Cardiac muscle cell (in vitro differentiated cells and primary cell): ENCODE measurements around the gene ISOC2. TPM values are rescaled to one million over a fixed set of nuclear protein-coding genes. Genes with fewer than 3 reads are reported as not detected.

Experiments
- DNase-seq, 2 donors: peaks; one replicate each; pipeline versions ENCODE4 v3.0.0 to v3.0.0-alpha.2; 2010 to 2017; ENCODE audit warnings: low read depth in 1 of 2, low spot score in 1 of 2
- H3K27ac ChIP-seq: fragments of 200-600 bp; sonication (generic); 2 replicates; pipeline ENCODE4 v1.5.1; 2016
- H3K27me3 ChIP-seq: fragments of 200-600 bp; sonication (generic); 2 replicates; pipeline ENCODE4 v1.6.0; 2016; ENCODE audit warnings: control low read depth
- H3K36me3 ChIP-seq: fragments of 200-600 bp; sonication (generic); 2 replicates; pipeline ENCODE4 v1.5.1; 2016; ENCODE audit warnings: control low read depth
- H3K4me1 ChIP-seq: fragments of 200-600 bp; sonication (generic); 2 replicates; pipeline ENCODE4 v1.8.1; 2017; ENCODE audit warnings: low read depth, mild to moderate bottlenecking, mixed run types
- H3K4me3 ChIP-seq: fragments of 200-600 bp; sonication (generic); 2 replicates; pipeline ENCODE4 v1.5.1; 2016; ENCODE audit warnings: mild to moderate bottlenecking
- H3K9me3 ChIP-seq: fragments of 200-600 bp; sonication (generic); 2 replicates; pipeline ENCODE4 v1.5.1; 2017; ENCODE audit warnings: low read depth, mild to moderate bottlenecking, control low read depth
- polyA plus RNA-seq: library from polyadenylated mRNA; unstranded; fragments of >200 nt; fragmentation: Nextera tagmentation; extraction: Ambion mirVana; gene quantifications from 2 replicates; pipeline ENCODE4 v1.2.1, GENCODE V29; 2016
- total RNA-seq: library from RNA; depleted of rRNA; stranded (reverse); fragments of >200 nt; gene quantifications from 2 replicates; pipeline ENCODE4 v1.2.3, GENCODE V29; 2016
- TF ChIP-seq, protein P1 (sequence below): IDR thresholded peaks from 2 replicates; pipeline ENCODE4 v1.5.1; 2012; ENCODE audit warnings: low read depth, mild to moderate bottlenecking, low read length

Gene ISOC2
- total and polyA plus RNA-seq, 2 experiments from 2014 or later: 89.7 to 99.4 TPM

- peak within 1 kb of the TSS; percentile 92 for H3K4me3 ChIP-seq
- peaks cover 3% of the 10 kb centered on the region for H3K4me1 ChIP-seq
- no peaks in the 10 kb centered on the region for H3K36me3 ChIP-seq
- peak within 1 kb of the TSS; percentile 96 for H3K27ac ChIP-seq
- H3K27me3 ChIP-seq: no peaks in the 10 kb centered on the region
- H3K9me3 ChIP-seq: no peaks in the 10 kb centered on the region
- peak; percentile 99 for DNase-seq
- TF ChIP-seq, protein P1, sequence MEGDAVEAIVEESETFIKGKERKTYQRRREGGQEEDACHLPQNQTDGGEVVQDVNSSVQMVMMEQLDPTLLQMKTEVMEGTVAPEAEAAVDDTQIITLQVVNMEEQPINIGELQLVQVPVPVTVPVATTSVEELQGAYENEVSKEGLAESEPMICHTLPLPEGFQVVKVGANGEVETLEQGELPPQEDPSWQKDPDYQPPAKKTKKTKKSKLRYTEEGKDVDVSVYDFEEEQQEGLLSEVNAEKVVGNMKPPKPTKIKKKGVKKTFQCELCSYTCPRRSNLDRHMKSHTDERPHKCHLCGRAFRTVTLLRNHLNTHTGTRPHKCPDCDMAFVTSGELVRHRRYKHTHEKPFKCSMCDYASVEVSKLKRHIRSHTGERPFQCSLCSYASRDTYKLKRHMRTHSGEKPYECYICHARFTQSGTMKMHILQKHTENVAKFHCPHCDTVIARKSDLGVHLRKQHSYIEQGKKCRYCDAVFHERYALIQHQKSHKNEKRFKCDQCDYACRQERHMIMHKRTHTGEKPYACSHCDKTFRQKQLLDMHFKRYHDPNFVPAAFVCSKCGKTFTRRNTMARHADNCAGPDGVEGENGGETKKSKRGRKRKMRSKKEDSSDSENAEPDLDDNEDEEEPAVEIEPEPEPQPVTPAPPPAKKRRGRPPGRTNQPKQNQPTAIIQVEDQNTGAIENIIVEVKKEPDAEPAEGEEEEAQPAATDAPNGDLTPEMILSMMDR: no peak
These were observed 14.8 kb upstream of the ISOC2 start, which contains the start of gene ZNF628 for GRCh38 chr19:55476100-55476775. TSS of gene ZNF628 (plus strand) at chr19:55476617. CDS start at chr19:55479911, 3,294 bp downstream.

- TF ChIP-seq, protein P1: no peak
- Histone ChIP-seq H3K4me1 (peaks cover 3% of the 10 kb centered on the region), H3K27ac (no peak overlapping the region), H3K9me3 (no peaks in the 10 kb centered on the region), H3K27me3 (no peaks in the 10 kb centered on the region), H3K4me3 (no peak overlapping the region), H3K36me3 (no peaks in the 10 kb centered on the region)
- no peak for DNase-seq
These were observed 13.1 kb upstream of the ISOC2 start for GRCh38 chr19:55474269-55475265.

- no peak for DNase-seq
- Histone ChIP-seq H3K27ac (no peak overlapping the region), H3K27me3 (no peaks in the 10 kb centered on the region), H3K36me3 (no peaks in the 10 kb centered on the region), H3K4me3 (no peak overlapping the region), H3K9me3 (no peaks in the 10 kb centered on the region), H3K4me1 (peaks cover 3% of the 10 kb centered on the region)
- TF ChIP-seq, protein P1: no peak
These were observed 12.0 kb upstream of the ISOC2 start for GRCh38 chr19:55473225-55474012.

GRCh38 chr19:55472463-55472862, 11.0 kb upstream of the ISOC2 start:
- H3K4me1 ChIP-seq: no peaks in the 10 kb centered on the region
- no peaks in the 10 kb centered on the region for H3K9me3 ChIP-seq
- no peaks in the 10 kb centered on the region for H3K27me3 ChIP-seq
- TF ChIP-seq, protein P1: no peak
- H3K36me3 ChIP-seq: no peaks in the 10 kb centered on the region
- H3K27ac ChIP-seq: no peak overlapping the region
- peak in 1 of 2 donors; percentile 62 for DNase-seq
- no peak overlapping the region for H3K4me3 ChIP-seq

DNA sequence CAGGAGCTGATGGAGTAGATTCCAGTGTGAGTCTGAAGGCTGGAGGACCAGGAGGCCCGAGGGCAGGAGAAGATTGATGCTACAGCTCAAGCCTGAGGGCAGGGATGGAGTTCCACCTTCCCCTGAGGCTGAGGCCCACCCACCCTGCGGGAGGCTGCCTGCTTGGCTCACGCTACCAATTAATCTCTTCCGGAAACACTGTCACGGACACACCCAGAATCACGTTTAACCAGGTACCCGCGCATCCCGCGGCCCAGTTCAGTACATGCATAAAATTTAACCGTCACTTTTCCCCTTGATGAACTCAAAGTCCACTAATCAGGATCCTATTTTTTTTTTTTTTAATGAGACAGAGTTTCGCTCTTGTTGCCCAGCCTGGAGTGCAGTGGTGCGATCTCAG, 9.8 kb upstream of the ISOC2 start:
- TF ChIP-seq, protein P1: no peak
- no peaks in the 10 kb centered on the region for H3K4me1 ChIP-seq

More for the DNA sequence above, 9.8 kb upstream of the ISOC2 start:
- Histone ChIP-seq H3K4me3 (no peak overlapping the region), H3K36me3 (no peaks in the 10 kb centered on the region), H3K9me3 (no peaks in the 10 kb centered on the region), H3K27ac (no peak overlapping the region), H3K27me3 (no peaks in the 10 kb centered on the region)
- no peak for DNase-seq
